GM12891 (cell line): ENCODE results near the gene NLGN1.
"Not testable (repeated sequence)": the region's sequence is repeated elsewhere in the genome, so short reads cannot be mapped to it uniquely, and the experiment has no call there.

ENCODE experiments used
- DNase-seq: peaks from one replicate; pipeline ENCODE4 v3.0.0; 2011; ENCODE audit warnings: low spot score; ENCODE audit not compliant: insufficient read length
- FAIRE-seq: peaks from 2 replicates; lab custom pipeline; 2011; peaks lifted over from hg19 to GRCh38; lab: Jason Lieb, UNC
- PAX5 ChIP-seq: IDR thresholded peaks from 2 replicates; pipeline ENCODE4 v1.6.1; 2011; ENCODE audit warnings: low read length, moderate library complexity, mild to moderate bottlenecking; ENCODE audit not compliant: insufficient read depth, severe bottlenecking
- POLR2A ChIP-seq: IDR thresholded peaks from 2 replicates; pipeline ENCODE4 v1.6.1; 2011; ENCODE audit warnings: low read depth, low read length, control low read depth
- POLR2AphosphoS5 ChIP-seq: IDR thresholded peaks from 2 replicates; pipeline ENCODE4 v1.6.1; 2011; ENCODE audit warnings: low read depth, low read length, control low read depth
- POU2F2 ChIP-seq: IDR thresholded peaks from 2 replicates; pipeline ENCODE4 v1.6.1; 2011; ENCODE audit warnings: low read depth, mild to moderate bottlenecking, control low read depth, low read length, moderate library complexity
- SPI1 ChIP-seq: IDR thresholded peaks from 2 replicates; pipeline ENCODE4 v1.6.1; 2011; ENCODE audit warnings: low read depth, low read length, control low read depth
- TAF1 ChIP-seq: IDR thresholded peaks from 2 replicates; pipeline ENCODE4 v1.6.1; 2011; ENCODE audit warnings: low read depth, low read length, control low read depth

The NLGN1 gene

GRCh38 chr3:173473237-173473636 lies 75.7 kb downstream of the NLGN1 start:
- DNase-seq (no peak), FAIRE-seq (no peak)
- TF ChIP-seq POLR2A: no peak

DNA sequence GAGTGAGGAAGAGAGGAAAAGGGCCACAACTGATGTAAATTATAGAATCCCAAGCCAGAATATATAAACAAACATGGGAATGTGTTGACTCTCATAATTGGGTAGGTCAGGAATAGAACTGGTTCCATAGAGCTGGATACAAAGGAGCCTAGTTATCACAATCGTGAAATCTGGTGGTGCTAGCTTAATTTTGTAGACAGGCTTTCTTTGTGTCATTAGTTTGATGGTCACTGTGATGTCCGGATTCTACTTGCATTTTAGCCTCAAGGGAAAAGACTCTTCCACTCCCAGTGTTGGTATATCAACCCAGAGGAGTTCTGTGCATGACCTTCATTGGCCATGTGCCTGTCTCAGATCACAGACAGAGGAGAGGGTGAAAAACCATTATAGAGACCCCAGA lies 81.8 kb downstream of the NLGN1 start:
- no peak for DNase-seq
- FAIRE-seq: no peak
- TF ChIP-seq POLR2A (no peak), POLR2AphosphoS5 (no peak), TAF1 (no peak), SPI1 (no peak), PAX5 (no peak)

DNA sequence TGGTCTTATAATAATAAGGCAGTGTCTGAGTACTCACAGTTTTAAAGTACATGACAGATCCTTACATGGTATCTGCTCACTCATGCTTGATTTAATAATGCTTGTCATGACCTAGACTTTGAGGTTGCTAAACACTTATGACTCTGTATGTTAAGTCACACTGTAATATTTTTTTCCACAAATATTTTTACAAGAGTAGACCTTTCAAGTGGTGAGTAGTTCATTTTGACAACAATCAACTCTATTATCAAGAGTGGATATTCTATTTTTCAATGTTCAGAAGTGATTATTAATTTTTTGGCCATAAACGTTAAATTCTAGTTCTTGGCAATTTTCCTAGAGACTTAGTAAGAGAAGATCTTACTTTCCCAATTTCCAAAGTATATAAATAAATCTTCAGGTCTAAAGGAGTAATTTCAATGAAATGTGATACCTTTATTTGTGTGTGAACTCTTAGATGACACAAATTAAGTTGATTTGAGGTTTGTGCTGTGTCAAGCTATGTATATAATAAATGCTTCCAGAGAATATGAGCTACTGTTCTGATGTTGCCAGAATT lies 104.5 kb downstream of the NLGN1 start:
- DNase-seq: no peak
- no peak for FAIRE-seq
- no peak for TF ChIP-seq POU2F2
- TF ChIP-seq POLR2A: no peak

GRCh38 chr3:173502983-173503568 lies 105.5 kb downstream of the NLGN1 start:
- FAIRE-seq: no peak
- DNase-seq: no peak

DNA sequence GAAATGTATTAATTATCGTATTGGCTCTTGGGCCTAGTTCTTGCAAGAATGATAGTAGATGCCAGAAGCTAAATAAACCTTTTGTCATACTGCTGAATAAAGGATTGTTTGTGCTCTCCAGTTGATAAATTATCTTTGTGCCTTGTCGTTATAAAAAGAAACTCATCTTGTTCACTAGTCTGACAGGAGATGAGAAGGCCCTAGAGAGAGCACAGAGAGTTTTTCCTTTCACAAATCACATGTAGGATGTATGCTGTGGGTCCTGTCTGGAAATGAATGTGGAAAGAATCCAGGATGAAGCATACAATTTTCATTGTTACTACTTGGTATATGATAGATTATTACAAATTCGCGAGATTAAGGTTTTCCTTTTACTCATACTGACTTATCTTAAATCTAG lies 113.0 kb downstream of the NLGN1 start:
- FAIRE-seq: no peak
- TF ChIP-seq SPI1 (no peak), PAX5 (no peak), POU2F2 (no peak), POLR2AphosphoS5 (no peak), TAF1 (no peak), POLR2A (no peak)
- DNase-seq: no peak

More at GRCh38 chr3:173502983-173503568, 105.5 kb downstream of the NLGN1 start:
- no peak for TF ChIP-seq POU2F2
- no peak for TF ChIP-seq POLR2A
- TF ChIP-seq TAF1: no peak
- no peak for TF ChIP-seq POLR2AphosphoS5

- DNase-seq (no peak), FAIRE-seq (no peak)
- no peak for TF ChIP-seq SPI1
- no peak for TF ChIP-seq TAF1
- no peak for TF ChIP-seq PAX5
- TF ChIP-seq POLR2AphosphoS5: no peak
- TF ChIP-seq POU2F2: no peak
Measured at GRCh38 chr3:173513123-173513522, 115.6 kb downstream of the NLGN1 start.

DNA sequence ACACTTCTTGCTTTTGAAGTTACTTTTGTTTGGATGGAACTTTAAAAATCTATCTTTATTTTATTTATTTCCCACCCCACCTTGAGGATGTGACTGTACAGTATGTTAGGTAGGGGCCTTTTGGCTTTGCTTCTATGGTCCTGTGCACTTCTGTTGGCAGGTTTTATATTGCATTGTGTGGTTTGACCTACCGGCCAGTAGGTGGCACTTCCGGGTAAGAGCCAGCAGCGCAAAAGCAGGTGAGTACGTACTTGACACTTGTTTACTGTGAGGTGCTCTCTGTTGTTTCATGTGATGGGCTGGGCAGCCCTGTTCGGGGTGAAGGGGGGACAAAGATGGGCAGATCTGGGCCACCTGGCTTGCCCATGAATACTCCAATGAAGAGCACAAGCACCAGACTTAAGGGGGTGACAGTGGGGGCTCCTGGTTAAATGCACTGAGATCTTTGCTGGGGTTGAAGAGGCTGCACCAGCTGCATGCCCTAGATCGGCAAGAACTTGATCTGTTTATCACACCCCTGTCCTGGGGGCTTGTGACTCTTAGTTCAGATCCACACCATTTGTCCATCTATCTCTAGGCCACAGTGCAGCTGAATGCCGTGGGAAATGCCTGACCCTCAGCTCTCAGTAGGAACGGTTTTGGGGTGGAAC lies 131.6 kb downstream of the NLGN1 start:
- FAIRE-seq (peak; percentile 60), DNase-seq (no peak)
- TF ChIP-seq PAX5: no peak

- DNase-seq (no peak), FAIRE-seq (no peak)
- TF ChIP-seq TAF1: no peak
- TF ChIP-seq SPI1: no peak
- TF ChIP-seq POLR2A: no peak
- TF ChIP-seq POLR2AphosphoS5: no peak
- TF ChIP-seq PAX5: no peak
- no peak for TF ChIP-seq POU2F2
Measured at GRCh38 chr3:173531602-173532001, 134.1 kb downstream of the NLGN1 start.

- FAIRE-seq (peak; percentile 26), DNase-seq (no peak)
- no peak for TF ChIP-seq POLR2A
Measured at GRCh38 chr3:173538410-173538809, 140.9 kb downstream of the NLGN1 start.

GRCh38 chr3:173545590-173545989 lies 148.0 kb downstream of the NLGN1 start:
- not testable (repeated sequence) for FAIRE-seq

GRCh38 chr3:173547070-173547469 lies 149.5 kb downstream of the NLGN1 start:
- TF ChIP-seq POLR2AphosphoS5: no peak
- TF ChIP-seq PAX5: no peak
- no peak for TF ChIP-seq POU2F2
- no peak for TF ChIP-seq TAF1
- TF ChIP-seq POLR2A: no peak
- TF ChIP-seq SPI1: no peak
- FAIRE-seq: no peak

More at GRCh38 chr3:173545590-173545989, 148.0 kb downstream of the NLGN1 start:
- not testable (repeated sequence) for DNase-seq

More at GRCh38 chr3:173547070-173547469, 149.5 kb downstream of the NLGN1 start:
- DNase-seq: no peak
